ENCODE measurements around the gene FAR2. TPM values are rescaled to one million over a fixed set of nuclear protein-coding genes. Genes with fewer than 3 reads are reported as not detected.

Gene FAR2
- total RNA-seq, 1 donor from 2014 or later = 6.9 TPM

- no peaks in the 10 kb centered on the region for H3K27me3 Mint-ChIP-seq (ENCODE audit: unreplicated experiment)
- H3K27ac Mint-ChIP-seq (ENCODE audit: unreplicated experiment) = no peak overlapping the region
- TF ChIP-seq, protein P1, sequence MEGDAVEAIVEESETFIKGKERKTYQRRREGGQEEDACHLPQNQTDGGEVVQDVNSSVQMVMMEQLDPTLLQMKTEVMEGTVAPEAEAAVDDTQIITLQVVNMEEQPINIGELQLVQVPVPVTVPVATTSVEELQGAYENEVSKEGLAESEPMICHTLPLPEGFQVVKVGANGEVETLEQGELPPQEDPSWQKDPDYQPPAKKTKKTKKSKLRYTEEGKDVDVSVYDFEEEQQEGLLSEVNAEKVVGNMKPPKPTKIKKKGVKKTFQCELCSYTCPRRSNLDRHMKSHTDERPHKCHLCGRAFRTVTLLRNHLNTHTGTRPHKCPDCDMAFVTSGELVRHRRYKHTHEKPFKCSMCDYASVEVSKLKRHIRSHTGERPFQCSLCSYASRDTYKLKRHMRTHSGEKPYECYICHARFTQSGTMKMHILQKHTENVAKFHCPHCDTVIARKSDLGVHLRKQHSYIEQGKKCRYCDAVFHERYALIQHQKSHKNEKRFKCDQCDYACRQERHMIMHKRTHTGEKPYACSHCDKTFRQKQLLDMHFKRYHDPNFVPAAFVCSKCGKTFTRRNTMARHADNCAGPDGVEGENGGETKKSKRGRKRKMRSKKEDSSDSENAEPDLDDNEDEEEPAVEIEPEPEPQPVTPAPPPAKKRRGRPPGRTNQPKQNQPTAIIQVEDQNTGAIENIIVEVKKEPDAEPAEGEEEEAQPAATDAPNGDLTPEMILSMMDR (IDR thresholded peaks at IDR 0.05; ENCODE audit: partially characterized antibody, unreplicated experiment) = no peak
- no peak overlapping the region for H3K4me3 Mint-ChIP-seq (ENCODE audit: unreplicated experiment)
- peaks cover 2% of the 10 kb centered on the region for H3K9me3 Mint-ChIP-seq (ENCODE audit: unreplicated experiment)
- no peaks in the 10 kb centered on the region for H3K4me1 Mint-ChIP-seq (ENCODE audit: low read depth, unreplicated experiment)
- H3K36me3 Mint-ChIP-seq (ENCODE audit: unreplicated experiment) = peaks cover 12% of the 10 kb centered on the region
- no peak for DNase-seq
These were observed 38.3 kb upstream of the FAR2 start for GRCh38 chr12:29110506-29111442.

GRCh38 chr12:29113101-29113500 is 36.0 kb upstream of the FAR2 start:
- no peaks in the 10 kb centered on the region for H3K27me3 Mint-ChIP-seq (ENCODE audit: unreplicated experiment)
- peaks cover 12% of the 10 kb centered on the region for H3K36me3 Mint-ChIP-seq (ENCODE audit: unreplicated experiment)
- H3K9me3 Mint-ChIP-seq (ENCODE audit: unreplicated experiment) = peaks cover 2% of the 10 kb centered on the region
- no peak overlapping the region for H3K27ac Mint-ChIP-seq (ENCODE audit: unreplicated experiment)
- H3K4me1 Mint-ChIP-seq (ENCODE audit: low read depth, unreplicated experiment) = no peaks in the 10 kb centered on the region
- TF ChIP-seq, protein P1 (IDR thresholded peaks at IDR 0.05; ENCODE audit: partially characterized antibody, unreplicated experiment) = no peak
- H3K4me3 Mint-ChIP-seq (ENCODE audit: unreplicated experiment) = no peak overlapping the region
- no peak for DNase-seq

GRCh38 chr12:29116414-29116813 is 32.7 kb upstream of the FAR2 start:
- Mint-ChIP-seq H3K27me3 (ENCODE audit: unreplicated experiment) (no peaks in the 10 kb centered on the region), H3K9me3 (ENCODE audit: unreplicated experiment) (peaks cover 2% of the 10 kb centered on the region), H3K4me1 (ENCODE audit: low read depth, unreplicated experiment) (no peaks in the 10 kb centered on the region), H3K36me3 (ENCODE audit: unreplicated experiment) (no peaks in the 10 kb centered on the region), H3K27ac (ENCODE audit: unreplicated experiment) (no peak overlapping the region), H3K4me3 (ENCODE audit: unreplicated experiment) (no peak overlapping the region)
- DNase-seq = no peak
- TF ChIP-seq, protein P1 (IDR thresholded peaks at IDR 0.05; ENCODE audit: partially characterized antibody, unreplicated experiment) = no peak

GRCh38 chr12:29131539-29131938 is 17.5 kb upstream of the FAR2 start:
- Mint-ChIP-seq H3K27ac (ENCODE audit: unreplicated experiment) (no peak overlapping the region), H3K36me3 (ENCODE audit: unreplicated experiment) (peaks cover 2% of the 10 kb centered on the region), H3K4me3 (ENCODE audit: unreplicated experiment) (no peak overlapping the region), H3K4me1 (ENCODE audit: low read depth, unreplicated experiment) (peaks cover 3% of the 10 kb centered on the region), H3K27me3 (ENCODE audit: unreplicated experiment) (peaks cover 3% of the 10 kb centered on the region), H3K9me3 (ENCODE audit: unreplicated experiment) (peaks cover 2% of the 10 kb centered on the region)
- TF ChIP-seq, protein P1 (IDR thresholded peaks at IDR 0.05; ENCODE audit: partially characterized antibody, unreplicated experiment) = no peak
- DNase-seq = no peak

DNA sequence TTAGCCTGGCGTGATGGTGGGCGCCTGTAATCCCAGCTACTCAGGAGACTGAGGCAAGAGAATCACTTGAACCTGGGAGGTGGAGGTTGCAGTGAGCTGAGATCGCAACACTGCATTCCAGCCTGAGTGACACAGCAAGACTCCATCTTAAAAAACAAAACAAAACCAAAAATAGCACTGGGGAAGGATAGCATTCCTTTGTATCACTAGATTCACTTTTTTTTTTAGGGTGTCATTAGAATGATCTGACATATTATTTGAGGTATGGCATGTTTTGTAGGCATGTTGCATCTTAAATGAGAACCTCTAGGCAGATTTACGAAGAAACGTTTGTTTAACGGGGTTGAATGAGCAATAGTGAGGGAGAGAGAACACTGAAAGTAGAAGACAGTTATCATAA is 16.8 kb upstream of the FAR2 start:
- H3K27me3 Mint-ChIP-seq (ENCODE audit: unreplicated experiment) = peaks cover 3% of the 10 kb centered on the region
- H3K27ac Mint-ChIP-seq (ENCODE audit: unreplicated experiment) = no peak overlapping the region
- H3K4me3 Mint-ChIP-seq (ENCODE audit: unreplicated experiment) = no peak overlapping the region
- peaks cover 3% of the 10 kb centered on the region for H3K4me1 Mint-ChIP-seq (ENCODE audit: low read depth, unreplicated experiment)
- no peak for DNase-seq
- H3K36me3 Mint-ChIP-seq (ENCODE audit: unreplicated experiment) = peaks cover 5% of the 10 kb centered on the region
- H3K9me3 Mint-ChIP-seq (ENCODE audit: unreplicated experiment) = peaks cover 2% of the 10 kb centered on the region
- TF ChIP-seq, protein P1 (IDR thresholded peaks at IDR 0.05; ENCODE audit: partially characterized antibody, unreplicated experiment) = no peak
